PC-9 (cell line): Measurements from ENCODE around the gene SCUBE2. TPM values are rescaled to one million over a fixed set of nuclear protein-coding genes. Genes with fewer than 3 reads are reported as not detected.

Source experiments
- BruUV-seq: library from RNA; stranded (reverse); fragments of 400-500 nt; replicated peaks from 2 replicates; lab custom pipeline; 2021; lab: Mats Ljungman, UMichigan
- CTCF ChIA-PET: fragments of 300-600 bp; sonication (Branson Sonifier 250); formaldehyde crosslinking; loops from one replicate; lab custom pipeline; 2022; ENCODE audit warnings: antibody characterized with exemption; lab: Charles Lee
- POLR2A ChIA-PET: fragments of 300-600 bp; sonication (Branson Sonifier 250); formaldehyde crosslinking; loops from one replicate; lab custom pipeline; 2022; ENCODE audit warnings: antibody characterized with exemption; ENCODE audit not compliant: unreplicated experiment; lab: Charles Lee
- DNase-seq, 2 experiments: peaks; one replicate each; pipeline versions ENCODE4 v3.0.0 to v3.0.0-alpha.2; 2015 to 2022; ENCODE audit warnings: mixed read lengths in 1 of 2
- H2AFZ ChIP-seq: fragments of 200-600 bp; sonication (generic); 2 replicates; pipeline ENCODE4 v1.8.1; 2017; ENCODE audit warnings: antibody characterized with exemption
- H3F3A ChIP-seq: fragments of 200-600 bp; sonication (generic); 2 replicates; pipeline ENCODE4 v1.8.1; 2017; ENCODE audit warnings: antibody characterized with exemption, mild to moderate bottlenecking, low read depth; ENCODE audit not compliant: insufficient read depth
- H3K27ac ChIP-seq: fragments of 200-600 bp; sonication (generic); 2 replicates; pipeline ENCODE4 v1.6.1; 2016; ENCODE audit warnings: mixed run types
- H3K27me3 ChIP-seq: fragments of 200-600 bp; sonication (generic); 2 replicates; pipeline ENCODE4 v1.6.1; 2016; ENCODE audit warnings: low read depth, mixed run types; ENCODE audit not compliant: insufficient read depth
- H3K36me3 ChIP-seq: fragments of 200-600 bp; sonication (generic); 2 replicates; pipeline ENCODE4 v1.6.1; 2016; ENCODE audit warnings: low read depth, mixed run types
- H3K4me1 ChIP-seq: fragments of 200-600 bp; sonication (generic); replicated peaks from 2 replicates; pipeline ENCODE4 v1.6.1; 2016; ENCODE audit warnings: mixed run types; ENCODE audit not compliant: insufficient read depth
- H3K4me2 ChIP-seq: fragments of 200-600 bp; sonication (generic); 2 replicates; pipeline ENCODE4 v1.6.1; 2017; ENCODE audit warnings: mixed run types
- H3K4me3 ChIP-seq: fragments of 200-600 bp; sonication (generic); 2 replicates; pipeline ENCODE4 v1.6.1; 2016; ENCODE audit warnings: mixed run types
- H3K79me2 ChIP-seq: fragments of 200-600 bp; sonication (generic); 2 replicates; pipeline ENCODE4 v1.6.1; 2017; ENCODE audit warnings: low read depth, mixed run types
- H3K9me2 ChIP-seq: fragments of 200-600 bp; sonication (generic); 2 replicates; pipeline ENCODE4 v1.8.1; 2017; ENCODE audit warnings: mild to moderate bottlenecking; ENCODE audit not compliant: insufficient read depth
- H3K9me3 ChIP-seq: fragments of 200-600 bp; sonication (generic); 2 replicates; pipeline ENCODE4 v1.8.1; 2016; ENCODE audit warnings: low read depth; ENCODE audit not compliant: insufficient read depth
- H4K20me1 ChIP-seq: fragments of 200-600 bp; sonication (generic); 2 replicates; pipeline ENCODE4 v1.8.1; 2017; ENCODE audit not compliant: insufficient read depth
- EZH2 ChIP-seq: fragments of 200-600 bp; sonication (generic); IDR thresholded peaks from 2 replicates; pipeline ENCODE4 v1.8.0; 2017; ENCODE audit warnings: antibody characterized with exemption, low read depth
- intact Hi-C: fragments of 100-400 bp; cut with micrococcal nuclease; formaldehyde crosslinking; loops from one replicate; pipeline ENCODE4 v1.10.0; 2022; ENCODE audit not compliant: unreplicated experiment
- total RNA-seq: library from RNA; stranded (reverse); gene quantifications from 2 replicates; pipeline ENCODE4 v1.2.3, GENCODE V29; 2021
- TF ChIP-seq, protein P1 (sequence below): fragments of 200-600 bp; sonication (generic); conservative IDR thresholded peaks from 2 replicates; pipeline ENCODE4 v1.6.1; 2017; ENCODE audit warnings: mixed run types, antibody characterized with exemption, mild to moderate bottlenecking, moderate library complexity

Gene SCUBE2
- total RNA-seq, 1 experiment from 2014 or later, result not detected

DNA sequence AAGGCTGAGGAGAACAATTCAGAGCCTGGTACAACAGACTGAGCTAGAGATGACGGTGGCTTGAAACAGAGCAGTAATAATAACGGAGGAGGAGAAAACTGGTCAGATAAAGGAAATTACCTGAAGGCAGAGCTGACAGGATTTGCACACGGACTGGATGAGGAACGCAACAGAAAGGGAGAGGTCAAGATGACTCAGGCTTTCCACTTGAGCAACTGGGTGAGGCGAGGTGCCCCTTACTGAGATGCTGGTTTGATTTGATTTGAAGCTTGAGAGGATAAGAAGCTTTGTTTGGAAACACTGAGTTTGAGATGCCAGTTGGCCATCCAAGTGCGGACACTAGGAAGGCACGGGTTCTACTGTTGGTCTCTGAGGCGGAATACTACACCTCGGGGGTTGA lies 52.2 kb downstream of the SCUBE2 start:
- Histone ChIP-seq H3F3A (no peaks in the 10 kb centered on the region), H2AFZ (no peak overlapping the region), H3K4me1 (peaks cover 10% of the 10 kb centered on the region; the same call in 1 of the 2 replicates), H3K27me3 (no peaks in the 10 kb centered on the region), H3K4me2 (peak overlapping the region; percentile 49; the same call in 1 of the 2 replicates), H3K36me3 (no peaks in the 10 kb centered on the region), H3K4me3 (no peak overlapping the region), H3K9me2 (no peaks in the 10 kb centered on the region), H3K79me2 (no peaks in the 10 kb centered on the region), H3K27ac (no peak overlapping the region), H3K9me3 (no peaks in the 10 kb centered on the region), H4K20me1 (no peaks in the 10 kb centered on the region)
- TF ChIP-seq EZH2, result no peak
- peak; percentile 22 to 66 for DNase-seq
- no TSS peak for BruUV-seq
- CTCF ChIA-PET, result no interaction called here
- intact Hi-C loops, result no loop called here
- POLR2A ChIA-PET, result interaction anchor here (0.7 kb wide), 1 partner anchor 102 kb away, joined by 5 read pairs; no protein-coding TSS in a partner anchor

DNA sequence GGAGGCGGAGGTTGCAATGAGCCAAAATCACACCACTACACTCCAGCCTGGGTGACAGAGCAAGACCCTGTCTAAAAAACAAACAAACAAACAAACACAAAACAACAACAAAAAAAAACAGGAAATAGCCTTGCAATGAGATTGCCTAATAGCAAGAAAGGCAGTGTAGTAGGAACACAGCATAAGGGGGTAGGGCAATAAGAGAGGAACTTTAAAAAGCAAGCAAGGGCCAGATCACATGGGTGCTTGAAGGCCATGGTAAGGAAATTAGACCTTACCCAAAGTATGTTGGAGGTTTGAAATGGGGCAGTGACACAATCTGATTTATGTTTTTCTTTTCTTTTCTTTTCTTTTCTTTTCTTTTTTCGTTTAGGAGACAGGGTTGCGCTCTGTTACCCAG lies 52.9 kb downstream of the SCUBE2 start:
- intact Hi-C loops, result no loop called here
- POLR2A ChIA-PET, result no interaction called here
- BruUV-seq, result no TSS peak

DNA sequence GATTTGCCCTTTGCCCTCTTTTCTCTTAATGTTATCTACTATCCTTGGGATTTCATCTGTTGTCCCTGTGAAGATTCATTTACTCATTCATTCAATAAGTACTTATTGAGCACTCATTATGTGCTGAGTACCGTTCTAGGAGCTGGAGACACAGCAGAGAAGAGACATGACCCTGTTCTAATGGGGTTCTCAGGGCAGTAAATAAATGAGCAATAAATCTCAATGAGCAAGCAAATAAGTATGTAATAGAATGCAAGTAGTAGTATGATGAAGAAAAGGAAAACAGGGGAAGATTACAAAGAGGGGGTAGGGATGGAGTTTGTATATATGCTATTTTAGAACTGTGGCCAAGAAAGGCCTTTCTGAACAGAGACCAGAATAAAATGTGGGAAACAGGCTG lies 53.4 kb downstream of the SCUBE2 start:
- H3K27me3 ChIP-seq, result no peaks in the 10 kb centered on the region
- no peak overlapping the region for H3K27ac ChIP-seq
- H3K4me2 ChIP-seq, result no peak overlapping the region
- H3K4me3 ChIP-seq, result no peak overlapping the region
- H3K4me1 ChIP-seq, result peaks cover 10% of the 10 kb centered on the region; the same call in 1 of the 2 replicates
- ChIA-PET CTCF (no interaction called here), POLR2A (no interaction called here)
- H2AFZ ChIP-seq, result no peak overlapping the region
- no peak for TF ChIP-seq EZH2
- TF ChIP-seq, protein P1, sequence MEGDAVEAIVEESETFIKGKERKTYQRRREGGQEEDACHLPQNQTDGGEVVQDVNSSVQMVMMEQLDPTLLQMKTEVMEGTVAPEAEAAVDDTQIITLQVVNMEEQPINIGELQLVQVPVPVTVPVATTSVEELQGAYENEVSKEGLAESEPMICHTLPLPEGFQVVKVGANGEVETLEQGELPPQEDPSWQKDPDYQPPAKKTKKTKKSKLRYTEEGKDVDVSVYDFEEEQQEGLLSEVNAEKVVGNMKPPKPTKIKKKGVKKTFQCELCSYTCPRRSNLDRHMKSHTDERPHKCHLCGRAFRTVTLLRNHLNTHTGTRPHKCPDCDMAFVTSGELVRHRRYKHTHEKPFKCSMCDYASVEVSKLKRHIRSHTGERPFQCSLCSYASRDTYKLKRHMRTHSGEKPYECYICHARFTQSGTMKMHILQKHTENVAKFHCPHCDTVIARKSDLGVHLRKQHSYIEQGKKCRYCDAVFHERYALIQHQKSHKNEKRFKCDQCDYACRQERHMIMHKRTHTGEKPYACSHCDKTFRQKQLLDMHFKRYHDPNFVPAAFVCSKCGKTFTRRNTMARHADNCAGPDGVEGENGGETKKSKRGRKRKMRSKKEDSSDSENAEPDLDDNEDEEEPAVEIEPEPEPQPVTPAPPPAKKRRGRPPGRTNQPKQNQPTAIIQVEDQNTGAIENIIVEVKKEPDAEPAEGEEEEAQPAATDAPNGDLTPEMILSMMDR, result no peak
- no peaks in the 10 kb centered on the region for H3K9me3 ChIP-seq
- no TSS peak for BruUV-seq
- intact Hi-C loops, result no loop called here
- no peaks in the 10 kb centered on the region for H3K79me2 ChIP-seq
- H3K9me2 ChIP-seq, result no peaks in the 10 kb centered on the region
- H4K20me1 ChIP-seq, result no peaks in the 10 kb centered on the region
- no peaks in the 10 kb centered on the region for H3K36me3 ChIP-seq
- H3F3A ChIP-seq, result no peaks in the 10 kb centered on the region
- DNase-seq, result no peak

More for the DNA sequence above, 52.9 kb downstream of the SCUBE2 start:
- no peaks in the 10 kb centered on the region for H3K9me2 ChIP-seq
- H3K4me3 ChIP-seq, result no peak overlapping the region
- H4K20me1 ChIP-seq, result no peaks in the 10 kb centered on the region
- no peaks in the 10 kb centered on the region for H3K79me2 ChIP-seq
- no peaks in the 10 kb centered on the region for H3K36me3 ChIP-seq
- peaks cover 10% of the 10 kb centered on the region; the same call in 1 of the 2 replicates for H3K4me1 ChIP-seq
- CTCF ChIA-PET, result no interaction called here
- no peak overlapping the region for H3K4me2 ChIP-seq
- DNase-seq, result no peak
- no peaks in the 10 kb centered on the region for H3F3A ChIP-seq
- H2AFZ ChIP-seq, result no peak overlapping the region
- no peaks in the 10 kb centered on the region for H3K27me3 ChIP-seq
- TF ChIP-seq EZH2, result no peak
- TF ChIP-seq, protein P1, result no peak
- no peak overlapping the region for H3K27ac ChIP-seq
- no peaks in the 10 kb centered on the region for H3K9me3 ChIP-seq
